GM10248 (cell line): ENCODE measurements around the gene SERPINB10.

ENCODE experiments used
- CTCF ChIA-PET: fragments of 300-600 bp; sonication (Branson Sonifier 250); formaldehyde crosslinking; extraction: SDS; loops from one replicate; lab custom pipeline; 2021; ENCODE audit warnings: antibody characterized with exemption; lab: Yijun Ruan, JAX
- POLR2A ChIA-PET: fragments of 350-650 bp; sonication (Branson Sonifier 250); formaldehyde crosslinking; extraction: SDS; loops from one replicate; lab custom pipeline; 2020; ENCODE audit warnings: antibody characterized with exemption; lab: Yijun Ruan, JAX
- DNase-seq: peaks from one replicate; pipeline ENCODE4 v3.0.0; 2012; ENCODE audit errors: extremely low spot score
- CTCF ChIP-seq: IDR thresholded peaks from 2 replicates; pipeline ENCODE4 v1.5.1; 2012; ENCODE audit warnings: mild to moderate bottlenecking, low read depth; ENCODE audit errors: extremely low read depth, missing control alignments, control extremely low read depth

The SERPINB10 gene

GRCh38 chr18:63888470-63889190 lies 19.1 kb upstream of the SERPINB10 start:
- no peak for TF ChIP-seq CTCF
- POLR2A ChIA-PET = no interaction called here
- DNase-seq = no peak
- CTCF ChIA-PET = interaction anchor here (3.3 to 4.5 kb wide), 3 partner anchors 20 to 48 kb away, joined by 11 to 38 read pairs (median 38); no protein-coding TSS in a partner anchor

GRCh38 chr18:63889626-63890025 lies 18.1 kb upstream of the SERPINB10 start:
- no peak for DNase-seq
- no peak for TF ChIP-seq CTCF
- POLR2A ChIA-PET = no interaction called here
- CTCF ChIA-PET = interaction anchor here (0.7 to 3.7 kb wide), 3 partner anchors 19 to 74 kb away, joined by 3 to 38 read pairs (median 11); no protein-coding TSS in a partner anchor

- ChIA-PET POLR2A (no interaction called here), CTCF (interaction anchor here (0.7 to 3.7 kb wide), 6 partner anchors 18 to 105 kb away, joined by 3 to 38 read pairs (median 4); no protein-coding TSS in a partner anchor)
- TF ChIP-seq CTCF = no peak
- DNase-seq = no peak
Measured at GRCh38 chr18:63890237-63890949, 17.4 kb upstream of the SERPINB10 start.

GRCh38 chr18:63890950-63891304 lies 16.8 kb upstream of the SERPINB10 start:
- peak; percentile 48 for DNase-seq
- ChIA-PET POLR2A (no interaction called here), CTCF (interaction anchor here (0.9 to 3.7 kb wide), 7 partner anchors 9 to 126 kb away, joined by 3 to 38 read pairs (median 4); no protein-coding TSS in a partner anchor)
- peak; percentile 54 for TF ChIP-seq CTCF

- CTCF ChIA-PET = interaction anchor here (1.2 to 3.7 kb wide), 3 partner anchors 12 to 43 kb away, joined by 3 to 38 read pairs (median 5); no protein-coding TSS in a partner anchor
- no peak for TF ChIP-seq CTCF
- POLR2A ChIA-PET = no interaction called here
- no peak for DNase-seq
Measured at GRCh38 chr18:63892566-63892965, 15.2 kb upstream of the SERPINB10 start.

GRCh38 chr18:63894106-63894772 lies 13.5 kb upstream of the SERPINB10 start:
- ChIA-PET POLR2A (no interaction called here), CTCF (interaction anchor here (1.1 to 1.9 kb wide), 4 partner anchors 9 to 42 kb away, joined by 3 to 5 read pairs (median 4); no protein-coding TSS in a partner anchor)
- TF ChIP-seq CTCF = no peak
- DNase-seq = no peak
